Nephron (organoid): ENCODE data around the gene ASS1.
A peak's percentile ranks its signal among the peaks of the same experiment; 100 is the strongest.

Source experiments
- H3K27ac Mint-ChIP-seq, 3 experiments: 2 replicates each; pipeline ENCODE4 v1.8.0; 2020; ENCODE audit warnings: mixed read lengths in 3 of 3, mild to moderate bottlenecking in 2 of 3, moderate library complexity in 1 of 3
- H3K27me3 Mint-ChIP-seq: 2 replicates; pipeline ENCODE4 v1.8.0; 2021; ENCODE audit warnings: low read depth, mild to moderate bottlenecking, moderate library complexity, mixed read lengths
- H3K36me3 Mint-ChIP-seq: 2 replicates; pipeline ENCODE4 v1.8.0; 2020; ENCODE audit warnings: low read depth, mixed read lengths
- H3K4me1 Mint-ChIP-seq: 2 replicates; pipeline ENCODE4 v1.8.0; 2020; ENCODE audit warnings: mixed read lengths
- H3K4me3 Mint-ChIP-seq, 3 experiments: 2 replicates each; pipeline ENCODE4 v1.8.0; 2020; ENCODE audit warnings: mild to moderate bottlenecking in 3 of 3, mixed read lengths in 3 of 3, moderate library complexity in 2 of 3
- H3K9me3 Mint-ChIP-seq: 2 replicates; pipeline ENCODE4 v1.8.0; 2020; ENCODE audit warnings: mixed read lengths
- TF ChIP-seq, protein P1 (sequence below), 3 experiments: fragments of 200-600 bp; sonication (generic); IDR thresholded peaks; one replicate each; pipeline ENCODE4 v1.5.0; 2021; ENCODE audit warnings: antibody characterized with exemption in 3 of 3; ENCODE audit not compliant: unreplicated experiment in 3 of 3

ASS1 gene

DNA sequence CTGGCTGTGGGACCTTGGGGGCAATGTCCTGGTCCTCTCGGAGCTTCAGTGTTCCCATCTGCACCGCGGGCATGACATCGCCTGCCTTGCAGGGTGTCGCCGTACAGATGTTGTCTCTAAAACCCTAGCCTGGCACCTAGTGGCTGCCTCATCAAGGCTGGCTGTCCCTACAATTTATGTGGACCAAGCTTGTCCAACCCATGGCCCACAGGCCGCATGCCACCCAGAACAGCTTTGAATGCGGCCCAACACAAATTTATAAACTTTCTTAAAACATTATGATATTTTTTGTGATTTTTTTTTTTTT, 18.3 kb upstream of the ASS1 start:
- Mint-ChIP-seq H3K27me3 (peaks cover 62% of the 10 kb centered on the region), H3K9me3 (no peaks in the 10 kb centered on the region), H3K27ac (no peak overlapping the region), H3K4me3 (no peak overlapping the region), H3K4me1 (peaks cover 15% of the 10 kb centered on the region), H3K36me3 (no peaks in the 10 kb centered on the region)
- TF ChIP-seq, protein P1, sequence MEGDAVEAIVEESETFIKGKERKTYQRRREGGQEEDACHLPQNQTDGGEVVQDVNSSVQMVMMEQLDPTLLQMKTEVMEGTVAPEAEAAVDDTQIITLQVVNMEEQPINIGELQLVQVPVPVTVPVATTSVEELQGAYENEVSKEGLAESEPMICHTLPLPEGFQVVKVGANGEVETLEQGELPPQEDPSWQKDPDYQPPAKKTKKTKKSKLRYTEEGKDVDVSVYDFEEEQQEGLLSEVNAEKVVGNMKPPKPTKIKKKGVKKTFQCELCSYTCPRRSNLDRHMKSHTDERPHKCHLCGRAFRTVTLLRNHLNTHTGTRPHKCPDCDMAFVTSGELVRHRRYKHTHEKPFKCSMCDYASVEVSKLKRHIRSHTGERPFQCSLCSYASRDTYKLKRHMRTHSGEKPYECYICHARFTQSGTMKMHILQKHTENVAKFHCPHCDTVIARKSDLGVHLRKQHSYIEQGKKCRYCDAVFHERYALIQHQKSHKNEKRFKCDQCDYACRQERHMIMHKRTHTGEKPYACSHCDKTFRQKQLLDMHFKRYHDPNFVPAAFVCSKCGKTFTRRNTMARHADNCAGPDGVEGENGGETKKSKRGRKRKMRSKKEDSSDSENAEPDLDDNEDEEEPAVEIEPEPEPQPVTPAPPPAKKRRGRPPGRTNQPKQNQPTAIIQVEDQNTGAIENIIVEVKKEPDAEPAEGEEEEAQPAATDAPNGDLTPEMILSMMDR (IDR thresholded peaks at IDR 0.05; ENCODE audit: unreplicated experiment in 3 of 3), result no peak

- no peaks in the 10 kb centered on the region for H3K36me3 Mint-ChIP-seq
- TF ChIP-seq, protein P1 (IDR thresholded peaks at IDR 0.05; ENCODE audit: unreplicated experiment in 3 of 3), result no peak
- peaks cover 58% of the 10 kb centered on the region for H3K27me3 Mint-ChIP-seq
- H3K27ac Mint-ChIP-seq, result no peak overlapping the region
- H3K4me3 Mint-ChIP-seq, result no peak overlapping the region
- H3K9me3 Mint-ChIP-seq, result no peaks in the 10 kb centered on the region
- H3K4me1 Mint-ChIP-seq, result peaks cover 10% of the 10 kb centered on the region
Observed at GRCh38 chr9:130426883-130427282, 17.9 kb upstream of the ASS1 start.

- H3K4me1 Mint-ChIP-seq, result peaks cover 10% of the 10 kb centered on the region
Observed at GRCh38 chr9:130427326-130427725, 17.4 kb upstream of the ASS1 start.

GRCh38 chr9:130428086-130428665, 16.6 kb upstream of the ASS1 start:
- Mint-ChIP-seq H3K9me3 (no peaks in the 10 kb centered on the region), H3K4me3 (no peak overlapping the region), H3K4me1 (peaks cover 4% of the 10 kb centered on the region), H3K27ac (no peak overlapping the region), H3K36me3 (no peaks in the 10 kb centered on the region), H3K27me3 (peaks cover 57% of the 10 kb centered on the region)
- TF ChIP-seq, protein P1 (IDR thresholded peaks at IDR 0.05; ENCODE audit: unreplicated experiment in 3 of 3), result no peak

More at GRCh38 chr9:130427326-130427725, 17.4 kb upstream of the ASS1 start:
- Mint-ChIP-seq H3K27ac (no peak overlapping the region), H3K36me3 (no peaks in the 10 kb centered on the region), H3K4me3 (no peak overlapping the region), H3K9me3 (no peaks in the 10 kb centered on the region), H3K27me3 (peaks cover 57% of the 10 kb centered on the region)
- TF ChIP-seq, protein P1 (IDR thresholded peaks at IDR 0.05; ENCODE audit: unreplicated experiment in 3 of 3), result no peak

DNA sequence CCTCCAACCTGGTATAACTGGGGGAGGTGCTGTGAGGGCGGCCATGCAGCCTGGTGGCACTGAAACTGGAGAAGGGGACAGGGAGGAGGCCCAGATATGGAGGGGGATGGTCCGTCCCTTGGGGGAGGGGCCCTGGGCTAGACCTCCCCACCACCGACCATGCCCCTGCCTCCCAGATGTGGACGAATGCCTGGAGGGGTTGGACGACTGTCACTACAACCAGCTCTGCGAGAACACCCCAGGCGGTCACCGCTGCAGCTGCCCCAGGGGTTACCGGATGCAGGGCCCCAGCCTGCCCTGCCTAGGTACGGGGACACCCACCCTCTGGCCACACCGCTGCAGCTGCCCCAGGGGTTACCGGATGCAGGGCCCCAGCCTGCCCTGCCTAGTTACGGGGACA, 15.4 kb upstream of the ASS1 start:
- Mint-ChIP-seq H3K27ac (no peak overlapping the region), H3K36me3 (no peaks in the 10 kb centered on the region), H3K27me3 (peaks cover 60% of the 10 kb centered on the region), H3K4me3 (no peak overlapping the region), H3K9me3 (no peaks in the 10 kb centered on the region), H3K4me1 (no peaks in the 10 kb centered on the region)
- TF ChIP-seq, protein P1 (IDR thresholded peaks at IDR 0.05; ENCODE audit: unreplicated experiment in 3 of 3), result no peak

- H3K36me3 Mint-ChIP-seq, result no peaks in the 10 kb centered on the region
- H3K4me3 Mint-ChIP-seq, result peak overlapping the region in 1 of 3 experiments; percentile 6
- TF ChIP-seq, protein P1 (IDR thresholded peaks at IDR 0.05; ENCODE audit: unreplicated experiment in 3 of 3), result no peak
- H3K27me3 Mint-ChIP-seq, result peaks cover 60% of the 10 kb centered on the region
- no peaks in the 10 kb centered on the region for H3K9me3 Mint-ChIP-seq
- no peaks in the 10 kb centered on the region for H3K4me1 Mint-ChIP-seq
- H3K27ac Mint-ChIP-seq, result no peak overlapping the region
Observed at GRCh38 chr9:130429831-130430230, 14.9 kb upstream of the ASS1 start.
